GM18870 (cell line): Measurements from ENCODE around the gene ADAM23.

Source experiments
- ATAC-seq: cut with Tn5 transposase; IDR thresholded peaks from one replicate; pipeline ENCODE4 v1.9.1; 2021; ENCODE audit warnings: moderate library complexity; ENCODE audit not compliant: unreplicated experiment

Gene ADAM23

DNA sequence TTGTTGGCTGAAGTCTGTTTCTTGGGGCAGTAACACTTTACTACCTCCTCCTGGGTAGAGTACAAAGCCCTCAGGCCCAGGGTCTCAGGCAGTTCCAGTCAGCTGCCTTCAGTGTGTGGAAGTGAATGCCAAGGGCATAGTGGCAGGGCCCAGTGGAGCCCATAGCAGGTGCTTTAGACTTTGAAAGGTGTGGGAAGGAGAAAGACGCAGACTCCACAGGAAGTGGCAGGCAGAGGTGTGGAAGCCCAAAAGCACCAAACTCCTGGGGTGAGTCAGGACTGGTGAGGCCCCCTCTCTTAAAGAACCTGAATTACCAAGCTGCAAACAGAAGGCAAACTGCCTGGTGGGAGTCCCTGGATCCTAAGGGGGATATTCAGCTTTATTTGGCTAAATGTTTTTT lies 45.3 kb downstream of the ADAM23 start:
- no peak for ATAC-seq

DNA sequence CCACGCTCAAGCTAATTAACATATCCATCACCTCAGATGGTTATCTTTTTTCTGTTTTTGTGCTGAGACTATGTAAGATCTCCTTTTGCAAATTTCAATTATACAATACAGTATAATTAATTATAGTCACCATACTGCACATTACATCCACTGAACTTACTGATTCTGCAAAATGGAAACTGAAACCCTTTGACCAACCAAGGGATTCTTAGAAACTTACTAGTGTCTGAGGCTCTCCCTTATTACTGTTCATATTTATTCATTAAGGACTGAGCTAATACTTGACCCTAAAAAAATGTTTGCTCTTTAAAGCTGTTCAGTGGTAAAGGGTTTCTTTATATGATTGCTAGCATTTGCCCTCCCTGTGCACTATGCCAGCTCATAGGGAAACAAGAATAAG lies 50.7 kb downstream of the ADAM23 start:
- ATAC-seq: no peak

DNA sequence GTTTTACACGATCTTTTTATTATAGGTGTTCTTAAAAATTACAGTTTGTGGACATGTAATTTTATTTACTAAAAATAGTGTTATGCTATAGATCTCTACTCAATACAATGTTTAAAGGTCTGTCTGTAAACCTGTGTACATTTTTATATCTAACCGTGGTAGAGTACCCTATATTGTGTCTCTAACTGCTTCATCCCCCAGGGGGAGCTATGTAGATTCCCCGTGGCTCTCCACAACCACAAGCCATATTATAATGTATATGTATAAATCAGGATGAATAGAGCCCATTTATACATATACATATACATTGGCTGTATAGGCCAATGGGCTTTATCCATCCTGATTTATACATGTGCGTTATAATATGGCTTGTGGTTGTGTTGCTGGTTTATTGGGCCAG lies 59.4 kb downstream of the ADAM23 start:
- no peak for ATAC-seq

DNA sequence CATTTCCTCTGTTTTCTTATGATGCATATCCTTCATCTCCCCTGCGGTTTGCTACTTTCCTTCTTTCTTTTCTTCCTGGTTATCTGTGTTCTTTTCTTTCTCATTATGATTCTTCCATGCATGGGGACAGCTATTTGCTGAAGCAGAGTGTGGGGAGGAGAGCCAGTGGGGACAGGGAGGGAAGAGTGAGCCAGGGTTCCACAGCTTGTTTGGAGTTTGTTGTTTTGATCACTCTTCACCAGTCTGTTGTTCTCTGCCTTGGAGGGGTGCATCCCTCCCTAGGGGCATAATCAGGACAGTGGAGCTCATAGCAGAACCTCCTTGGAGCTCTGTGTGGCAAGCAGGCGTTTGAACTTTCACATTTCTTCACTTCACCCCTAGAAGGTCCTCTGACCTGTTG lies 68.0 kb downstream of the ADAM23 start:
- ATAC-seq: no peak

DNA sequence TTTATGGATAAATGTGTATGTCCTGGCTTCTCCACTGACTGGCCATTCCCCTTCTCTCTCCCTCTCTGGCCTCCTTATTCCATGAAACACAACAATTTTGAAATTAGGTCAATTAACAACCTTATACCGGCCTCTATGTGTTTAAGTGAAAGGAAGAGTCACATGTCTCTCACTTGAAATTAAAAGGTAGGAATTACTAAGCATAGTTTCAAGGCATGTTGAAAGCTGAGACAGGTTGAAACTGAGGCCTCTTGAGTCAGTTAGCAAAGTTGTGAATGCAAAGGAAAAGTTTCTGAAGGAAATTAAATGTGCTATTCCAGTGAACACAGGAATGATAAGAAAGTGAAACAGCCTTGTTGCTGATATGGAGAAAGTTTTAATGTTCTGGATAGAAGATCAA lies 69.7 kb downstream of the ADAM23 start:
- no peak for ATAC-seq

DNA sequence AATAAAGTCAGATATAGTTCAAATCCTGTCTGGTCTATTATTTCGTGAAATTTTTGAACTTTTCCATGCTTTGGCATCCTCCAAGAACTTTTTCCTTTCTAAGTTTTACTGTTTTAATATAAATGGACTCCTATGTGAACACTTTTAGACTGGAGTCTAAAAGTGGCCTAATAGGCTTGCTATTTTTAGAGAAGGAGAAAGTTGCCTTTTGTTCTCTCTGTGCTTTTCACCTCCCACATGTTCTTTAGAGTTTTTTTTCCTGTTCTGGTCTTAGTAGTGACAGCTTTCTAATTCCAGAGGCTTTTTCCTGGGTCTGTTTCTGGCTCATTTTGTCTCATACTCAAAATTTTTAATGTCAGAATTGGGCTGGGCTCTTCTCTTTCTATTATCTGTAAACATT lies 72.2 kb downstream of the ADAM23 start:
- no peak for ATAC-seq

DNA sequence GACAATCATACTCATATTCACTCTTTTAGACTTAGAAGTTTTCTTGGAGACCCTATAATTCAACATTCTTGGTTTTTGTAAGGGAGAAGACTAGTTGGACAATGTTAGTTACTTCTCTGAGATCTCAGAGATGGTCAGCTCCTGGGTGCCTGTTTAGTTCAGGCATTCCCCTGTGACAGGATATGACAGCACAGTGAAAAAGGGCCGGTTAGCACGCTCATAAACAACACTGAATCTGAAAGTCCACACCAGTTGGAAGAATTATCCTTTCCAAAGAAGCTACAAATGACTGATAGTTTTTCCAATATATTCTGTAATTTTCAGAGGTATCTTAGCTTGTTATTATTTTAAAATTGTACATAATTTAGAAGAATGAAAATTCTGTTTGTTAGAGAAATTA lies 75.7 kb downstream of the ADAM23 start:
- no peak for ATAC-seq

DNA sequence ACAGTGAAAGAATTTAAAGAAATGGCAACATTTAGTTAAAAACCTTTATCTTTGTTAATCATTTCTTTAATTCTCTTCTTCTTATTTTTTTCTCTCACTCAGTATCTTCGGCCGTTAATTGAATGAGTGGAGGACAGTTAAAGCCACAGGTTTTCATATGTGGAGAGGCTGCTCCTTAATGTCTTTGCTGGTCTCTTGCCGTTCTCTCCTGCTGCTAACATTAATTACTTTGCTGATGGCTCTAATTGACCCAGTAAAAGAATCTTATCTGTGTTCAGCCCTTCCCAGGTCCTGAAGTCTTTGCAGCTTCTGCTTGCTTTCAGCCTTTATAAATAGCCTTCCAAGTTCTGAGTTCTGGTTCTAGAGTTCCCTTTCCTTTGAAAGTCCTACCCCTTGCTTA lies 77.1 kb downstream of the ADAM23 start:
- no peak for ATAC-seq

DNA sequence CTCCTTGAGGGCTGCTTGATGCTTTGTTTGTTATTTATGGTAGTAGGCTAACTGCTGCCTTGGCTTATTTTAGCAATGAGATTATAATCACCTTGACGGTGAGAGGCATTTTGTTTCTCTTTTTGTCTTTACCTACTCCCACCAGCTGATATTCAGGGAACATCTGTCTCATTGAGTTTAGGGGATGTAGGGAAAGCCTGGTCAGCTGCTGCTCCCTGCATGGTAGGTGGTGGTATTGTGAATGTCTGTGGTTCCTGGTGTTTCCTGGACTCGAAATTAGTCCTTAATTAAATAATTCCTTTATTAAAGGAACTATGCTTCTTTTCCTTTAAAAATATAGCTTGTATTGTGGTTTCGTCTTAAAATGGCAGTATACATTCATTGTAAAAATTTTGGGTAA lies 77.8 kb downstream of the ADAM23 start:
- ATAC-seq: no peak

DNA sequence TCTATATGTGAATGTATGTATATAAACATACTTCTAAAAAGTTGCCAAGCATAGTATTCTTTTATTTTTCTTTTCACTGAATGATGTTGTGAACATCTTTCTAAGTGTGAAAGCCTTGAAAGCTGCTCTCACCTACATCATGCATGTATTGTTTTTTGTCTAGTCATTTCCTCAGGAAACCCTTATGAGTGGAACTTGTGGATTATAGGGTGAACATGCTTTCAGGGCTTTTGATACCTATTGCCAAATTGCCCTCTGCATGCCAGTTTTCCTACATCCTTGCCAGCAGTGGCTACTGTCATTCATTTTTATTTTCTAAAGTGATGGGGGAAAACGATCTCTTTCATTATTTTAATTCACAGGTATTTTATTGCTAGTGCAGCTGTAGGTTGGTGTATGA lies 78.3 kb downstream of the ADAM23 start:
- no peak for ATAC-seq

DNA sequence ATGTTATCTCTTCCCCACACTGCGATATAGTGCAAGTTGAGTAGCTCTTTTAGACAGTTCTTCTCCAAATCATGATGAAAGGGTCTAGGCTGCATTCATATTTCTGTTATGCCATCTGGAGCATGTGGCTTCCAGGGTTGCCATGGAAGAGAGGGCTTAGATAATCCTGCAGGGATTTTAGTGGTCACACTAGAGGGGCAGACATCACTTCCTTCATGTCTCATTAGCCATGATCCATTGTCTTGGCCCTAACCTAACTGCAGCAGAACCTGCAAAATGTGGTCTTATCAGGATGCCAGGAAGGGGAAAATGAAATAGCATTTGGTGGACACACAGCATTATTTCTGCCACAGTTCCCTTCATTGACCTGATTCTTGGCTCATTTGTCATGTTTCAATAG lies 83.1 kb downstream of the ADAM23 start:
- no peak for ATAC-seq

DNA sequence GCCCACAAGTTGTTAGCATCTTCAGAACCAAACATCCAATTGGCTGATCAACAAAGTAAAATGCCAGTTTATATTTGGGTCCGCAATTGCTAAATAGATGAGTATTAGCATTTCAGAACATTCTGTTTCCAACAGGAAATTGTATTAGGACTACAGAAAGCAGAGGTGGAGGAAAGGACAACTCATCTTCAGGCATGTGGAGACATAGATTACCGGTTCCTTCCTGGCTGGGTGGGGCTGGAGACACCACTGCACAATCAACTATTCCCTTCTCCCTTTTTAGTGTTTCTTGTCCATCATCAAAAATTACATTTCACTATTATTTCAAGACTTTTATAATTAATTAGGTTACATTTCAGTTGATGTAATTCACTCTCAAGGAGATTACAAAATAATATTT lies 83.8 kb downstream of the ADAM23 start:
- no peak for ATAC-seq

DNA sequence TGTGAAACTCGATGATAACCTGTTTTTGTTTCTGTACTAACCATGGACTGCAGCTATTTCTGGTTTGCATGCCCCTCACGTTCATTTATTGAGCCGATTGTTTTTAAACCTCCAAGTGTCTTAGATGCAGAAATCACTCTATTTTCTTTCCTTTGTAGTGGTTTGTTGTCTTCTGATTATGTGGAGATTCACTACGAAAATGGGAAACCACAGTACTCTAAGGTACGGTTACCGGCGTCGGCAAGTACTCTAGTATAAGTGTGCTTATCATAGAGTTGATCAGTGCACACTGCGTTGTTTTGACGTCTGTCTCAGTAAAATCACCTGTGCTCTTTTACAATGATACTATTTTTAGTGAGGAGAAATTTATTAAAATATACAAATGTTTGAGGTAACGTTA lies 87.4 kb downstream of the ADAM23 start:
- no peak for ATAC-seq

DNA sequence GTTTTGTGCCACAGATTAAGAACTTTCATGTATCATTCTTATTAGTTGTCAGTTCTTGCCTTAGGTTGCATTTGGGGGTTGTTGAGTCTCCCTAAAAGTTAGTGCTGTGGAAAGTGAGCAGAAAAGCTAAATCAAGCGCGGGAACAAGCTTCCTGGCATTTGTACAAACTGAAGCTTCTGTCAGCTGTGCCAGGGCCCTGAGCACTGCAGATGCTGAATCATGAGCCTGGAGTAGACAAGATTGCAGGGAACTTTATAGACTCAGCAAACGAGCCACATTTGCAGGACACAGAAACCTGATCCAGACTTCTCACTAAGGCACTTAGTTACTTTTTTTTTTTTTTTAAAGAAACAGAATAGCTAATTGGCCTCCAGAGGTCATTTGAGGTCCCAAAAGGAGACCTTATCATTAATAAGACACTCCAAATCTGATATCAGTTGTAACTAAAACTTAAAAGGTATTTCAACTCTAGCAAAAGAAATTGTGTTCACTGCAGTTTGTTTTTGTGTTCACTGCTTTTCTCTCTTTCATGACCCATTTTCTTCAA lies 88.7 kb downstream of the ADAM23 start:
- no peak for ATAC-seq

DNA sequence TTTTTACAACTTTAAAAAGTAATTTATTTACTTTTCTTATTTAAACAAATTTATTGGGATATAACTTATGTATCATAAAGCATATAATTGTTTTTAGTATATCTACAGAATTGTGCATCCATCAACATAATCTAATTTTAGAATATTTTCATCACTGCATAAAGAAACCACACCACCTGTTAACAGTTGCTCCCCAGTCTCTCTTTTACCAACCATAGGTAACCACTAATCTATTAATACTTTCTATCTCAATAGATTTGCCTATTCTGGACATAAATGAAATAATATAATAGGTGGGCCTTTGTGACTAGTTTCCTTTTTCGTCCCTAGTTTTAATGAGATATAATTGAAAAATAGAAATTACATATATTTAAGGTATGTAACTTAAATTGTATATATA lies 90.6 kb downstream of the ADAM23 start:
- no peak for ATAC-seq

DNA sequence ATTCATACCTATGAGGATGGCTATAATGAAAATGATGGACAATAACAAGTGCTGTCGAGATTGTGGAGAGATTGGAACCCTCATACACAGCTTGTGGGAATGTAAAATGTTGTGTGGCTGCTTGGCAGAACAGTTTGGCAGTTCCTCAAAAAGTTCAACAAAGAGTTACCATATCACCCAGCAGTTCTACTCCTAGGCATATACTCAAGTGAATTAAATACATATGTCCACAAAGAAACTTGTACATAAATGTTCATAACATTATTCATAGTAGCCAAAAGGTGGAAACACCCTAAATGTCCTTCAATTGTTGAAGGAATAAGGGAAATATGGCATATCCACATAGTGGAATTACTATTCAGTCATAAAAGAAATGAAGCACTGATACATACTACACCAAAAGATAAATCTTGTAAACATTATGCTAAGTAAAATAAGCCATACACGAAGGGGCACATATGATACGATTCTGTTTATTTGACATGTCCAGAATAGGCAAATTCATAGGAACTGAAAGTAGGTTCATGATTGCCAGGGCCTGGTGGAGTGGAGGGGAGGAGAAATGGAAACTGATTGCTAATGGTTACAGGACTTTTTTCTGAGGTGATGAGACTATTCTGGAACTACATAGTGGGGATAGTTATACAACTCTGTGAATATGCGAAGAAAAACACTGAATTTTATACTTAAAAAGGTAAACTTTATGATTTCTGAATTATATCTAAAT lies 92.1 kb downstream of the ADAM23 start:
- ATAC-seq: peak; percentile 47

DNA sequence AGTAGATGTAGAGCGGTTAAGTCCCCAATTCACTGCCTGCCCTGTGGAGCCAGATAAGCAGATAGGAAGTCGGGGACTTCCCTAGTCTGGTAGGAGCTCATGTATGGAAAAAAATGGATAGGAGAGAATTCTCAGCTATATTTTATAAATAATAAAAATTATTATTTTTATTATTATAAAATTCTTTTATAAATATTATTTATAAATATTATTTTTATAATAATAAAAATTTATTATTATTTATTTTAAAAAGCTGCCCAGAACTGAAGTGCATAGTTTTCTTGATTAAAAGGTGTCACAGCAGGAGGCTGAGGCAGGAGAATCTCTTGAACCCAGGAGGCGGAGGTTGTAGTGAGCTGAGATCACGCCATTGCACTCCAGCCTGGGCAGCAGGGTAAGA lies 97.4 kb downstream of the ADAM23 start:
- ATAC-seq: no peak

DNA sequence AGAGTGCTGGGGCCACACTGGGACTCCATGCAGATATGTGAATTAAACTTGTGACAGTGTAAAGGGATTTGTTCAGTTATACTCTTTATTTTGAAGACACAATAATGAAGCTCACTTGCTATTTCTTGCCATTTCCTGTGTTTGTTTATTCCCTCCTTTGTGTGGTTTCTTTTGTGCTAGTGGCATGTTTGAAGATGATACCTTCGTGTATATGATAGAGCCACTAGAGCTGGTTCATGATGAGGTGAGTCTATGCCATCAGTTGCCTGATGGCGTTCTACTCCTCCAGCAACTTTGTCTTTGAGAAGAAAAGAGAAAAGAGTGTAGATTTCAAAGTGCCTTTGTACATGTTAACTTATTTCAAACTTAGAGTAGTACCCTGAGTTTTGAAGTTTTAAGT lies 99.7 kb downstream of the ADAM23 start:
- no peak for ATAC-seq

DNA sequence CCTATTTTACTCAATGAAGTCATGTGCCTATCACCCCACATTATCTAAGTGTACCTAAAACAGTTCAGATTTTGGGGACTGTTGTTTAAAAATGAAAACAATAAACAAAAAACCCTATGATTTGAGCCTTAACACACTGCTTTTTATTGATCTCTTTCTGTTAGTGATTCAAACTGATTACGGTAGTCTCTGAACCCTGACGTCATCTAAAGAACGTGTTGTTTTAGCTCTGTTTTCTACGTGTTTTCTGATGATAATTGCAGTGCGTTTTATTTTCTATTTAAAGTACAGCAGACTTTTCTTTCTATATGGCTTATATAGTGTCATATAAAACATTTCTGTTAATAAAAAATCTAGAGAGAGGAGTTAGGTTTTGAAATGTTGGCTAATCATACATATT lies 105.1 kb downstream of the ADAM23 start:
- no peak for ATAC-seq

DNA sequence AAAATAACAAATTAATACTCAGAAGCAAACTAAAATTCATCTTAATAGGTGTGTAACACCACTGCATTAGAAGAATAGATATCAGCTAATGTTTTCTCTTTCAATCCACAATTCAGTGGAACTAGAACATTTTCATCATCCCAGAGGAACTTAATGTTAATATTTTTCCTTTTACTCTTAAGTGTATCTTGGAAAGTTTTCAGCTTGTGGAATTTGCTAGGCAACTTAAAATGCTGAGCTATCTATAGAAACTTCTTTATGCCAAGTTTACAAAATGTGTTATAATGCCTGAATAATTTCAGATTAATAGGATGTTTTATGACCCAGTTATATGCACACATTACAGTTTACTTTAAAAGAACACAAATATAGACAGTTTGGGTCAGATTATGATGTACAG lies 112.4 kb downstream of the ADAM23 start:
- ATAC-seq: no peak

DNA sequence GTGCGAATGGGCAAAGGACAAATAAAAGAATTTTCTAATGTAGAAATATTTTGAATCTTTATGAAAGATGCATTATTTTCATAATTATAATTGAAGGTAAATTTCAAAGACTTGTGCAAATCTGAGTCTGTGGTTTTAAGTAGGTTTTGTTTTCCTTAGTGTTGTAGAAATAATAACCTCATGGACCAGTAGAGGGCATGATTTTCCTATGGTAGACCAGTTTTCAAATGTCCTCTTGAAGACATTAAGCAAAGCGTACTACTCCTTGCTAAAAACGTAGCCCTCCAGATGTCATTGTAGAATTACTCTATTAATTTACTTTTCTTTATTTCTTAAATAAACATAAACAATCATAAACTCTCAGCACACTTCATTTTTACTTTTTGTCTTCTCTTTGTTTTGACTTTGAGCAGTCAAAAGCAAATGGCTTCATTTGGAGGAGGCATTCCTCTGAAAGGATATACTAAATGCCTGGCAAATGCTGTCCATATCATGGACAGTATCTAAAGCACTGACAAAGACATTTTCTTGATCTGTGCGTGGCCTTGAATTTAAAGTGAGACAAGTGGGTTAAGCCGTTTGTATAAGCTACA lies 113.1 kb downstream of the ADAM23 start:
- ATAC-seq: no peak

DNA sequence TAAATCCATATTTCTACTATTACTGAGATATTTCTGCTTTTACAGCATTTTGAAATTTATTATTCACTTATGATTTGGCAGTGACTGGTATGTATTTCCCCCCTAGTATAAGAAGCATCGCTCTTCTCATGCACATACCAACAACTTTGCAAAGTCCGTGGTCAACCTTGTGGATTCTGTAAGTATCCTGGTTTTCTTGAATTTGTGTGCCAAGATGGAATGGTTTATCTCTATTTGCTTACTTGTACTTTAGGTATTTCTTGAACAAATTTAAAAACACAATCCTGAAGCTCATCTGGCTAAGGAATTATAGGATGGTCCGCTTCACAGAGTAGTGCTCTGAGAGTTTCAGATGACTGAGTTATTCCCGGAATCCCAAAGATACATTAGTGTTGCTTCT lies 114.0 kb downstream of the ADAM23 start:
- ATAC-seq: no peak

DNA sequence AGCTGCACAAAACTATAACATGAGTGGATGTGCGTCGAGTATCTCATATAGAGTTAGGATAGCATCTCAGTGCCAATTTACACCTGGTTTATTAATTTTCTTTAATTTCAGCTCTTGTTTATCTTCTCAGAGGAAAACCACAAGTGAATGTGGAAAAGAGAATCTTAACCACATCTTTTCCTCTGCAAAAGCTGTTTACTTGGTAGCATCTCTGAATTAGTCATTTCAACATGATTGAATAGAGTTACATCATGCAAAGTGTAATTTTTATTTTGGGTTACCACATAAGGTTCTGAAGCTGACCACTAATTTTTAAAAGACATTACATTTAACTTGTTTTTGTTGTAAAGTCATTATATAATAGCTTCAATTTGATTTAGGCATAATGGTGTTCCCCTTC lies 115.2 kb downstream of the ADAM23 start:
- ATAC-seq: no peak
